GM19467 (cell line): Measurements from ENCODE around the gene CXCR5.
"Not testable (repeated sequence)": the region's sequence is repeated elsewhere in the genome, so short reads cannot be mapped to it uniquely, and the experiment has no call there.

Experiments
- ATAC-seq: cut with Tn5 transposase; IDR thresholded peaks from one replicate; pipeline ENCODE4 v1.9.1; 2021; ENCODE audit warnings: mild to moderate bottlenecking, moderate library complexity; ENCODE audit not compliant: unreplicated experiment

The CXCR5 gene, protein sequence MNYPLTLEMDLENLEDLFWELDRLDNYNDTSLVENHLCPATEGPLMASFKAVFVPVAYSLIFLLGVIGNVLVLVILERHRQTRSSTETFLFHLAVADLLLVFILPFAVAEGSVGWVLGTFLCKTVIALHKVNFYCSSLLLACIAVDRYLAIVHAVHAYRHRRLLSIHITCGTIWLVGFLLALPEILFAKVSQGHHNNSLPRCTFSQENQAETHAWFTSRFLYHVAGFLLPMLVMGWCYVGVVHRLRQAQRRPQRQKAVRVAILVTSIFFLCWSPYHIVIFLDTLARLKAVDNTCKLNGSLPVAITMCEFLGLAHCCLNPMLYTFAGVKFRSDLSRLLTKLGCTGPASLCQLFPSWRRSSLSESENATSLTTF

DNA sequence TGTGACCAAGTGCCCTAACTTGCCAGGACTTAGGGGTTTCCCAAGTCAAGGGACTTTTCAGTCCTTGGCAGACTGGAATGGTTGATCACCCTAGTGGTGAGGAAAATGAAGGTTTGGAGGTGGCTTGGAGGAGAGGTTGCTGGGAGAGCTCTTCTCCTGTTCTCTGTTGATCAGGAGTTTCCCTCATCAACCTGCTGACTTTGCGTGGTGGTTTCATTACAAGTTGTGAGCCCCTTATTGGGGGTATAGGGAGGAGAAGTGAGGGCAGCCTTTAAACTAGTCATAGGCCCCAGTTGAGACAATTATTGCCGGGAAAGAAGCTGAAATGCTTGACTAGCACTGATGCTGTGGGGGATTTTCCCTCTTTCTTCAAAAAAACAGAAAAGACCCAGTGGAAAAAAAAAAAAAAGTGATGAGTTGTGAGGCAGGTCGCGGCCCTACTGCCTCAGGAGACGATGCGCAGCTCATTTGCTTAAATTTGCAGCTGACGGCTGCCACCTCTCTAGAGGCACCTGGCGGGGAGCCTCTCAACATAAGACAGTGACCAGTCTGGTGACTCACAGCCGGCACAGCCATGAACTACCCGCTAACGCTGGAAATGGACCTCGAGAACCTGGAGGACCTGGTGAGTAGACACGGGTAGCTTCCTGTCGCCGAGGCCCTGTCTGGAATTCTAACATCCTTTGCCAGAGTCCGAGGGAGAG is at the start of gene CXCR5:
Gene CXCR5 (plus strand): TSS at position 525 of the 704 bp plus-strand sequence. CDS start 50 bp downstream, at position 575.
- ATAC-seq = no peak

DNA sequence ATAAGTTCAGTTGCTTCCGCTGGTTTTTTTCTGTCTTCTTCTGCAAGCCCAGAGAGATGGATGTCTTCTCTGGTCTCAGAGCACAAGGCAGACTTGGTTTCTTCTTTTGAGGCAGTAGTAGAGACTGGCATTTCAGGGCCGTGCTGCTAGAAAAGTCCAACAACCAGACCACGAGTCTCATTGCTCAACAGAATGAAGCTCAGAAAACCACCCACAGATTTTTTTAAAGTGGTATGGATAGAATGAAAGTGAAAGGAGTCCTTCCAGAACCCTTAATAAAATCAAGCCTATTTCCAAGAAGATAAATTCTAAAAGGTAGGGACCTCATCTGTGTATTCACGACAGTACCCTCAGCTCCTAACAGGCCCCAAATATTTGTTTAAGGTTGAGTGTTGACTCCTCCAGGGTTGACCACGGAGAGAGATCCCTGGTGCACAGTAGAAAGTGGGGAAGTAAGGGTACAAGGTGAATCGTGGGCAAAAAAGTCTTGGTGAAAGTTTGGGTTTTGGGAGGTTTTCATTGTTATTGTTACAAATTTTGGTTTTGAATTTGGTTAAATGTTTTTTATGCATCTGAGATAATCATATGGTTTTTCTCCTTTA is 49.2 kb upstream of the CXCR5 start:
- no peak for ATAC-seq

DNA sequence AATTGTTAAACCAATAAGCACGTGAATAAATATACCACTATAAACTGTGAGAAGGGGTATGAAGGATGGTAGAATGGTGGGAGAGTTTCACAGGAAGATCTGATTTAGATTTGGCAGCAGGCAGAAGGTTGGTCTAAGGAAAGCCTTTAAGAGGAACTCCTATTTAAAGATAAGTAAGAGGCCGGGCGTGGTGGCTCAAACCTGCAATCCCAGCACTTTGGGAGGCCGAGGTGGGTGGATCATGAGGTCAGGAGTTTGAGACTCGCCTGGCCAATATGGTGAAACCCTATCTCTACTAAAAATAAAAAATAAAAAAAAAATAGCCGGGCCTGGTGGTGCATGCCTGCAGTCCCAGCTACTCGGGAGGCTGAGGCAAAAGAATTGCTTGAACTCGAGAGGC is 45.8 kb upstream of the CXCR5 start:
- no peak for ATAC-seq

DNA sequence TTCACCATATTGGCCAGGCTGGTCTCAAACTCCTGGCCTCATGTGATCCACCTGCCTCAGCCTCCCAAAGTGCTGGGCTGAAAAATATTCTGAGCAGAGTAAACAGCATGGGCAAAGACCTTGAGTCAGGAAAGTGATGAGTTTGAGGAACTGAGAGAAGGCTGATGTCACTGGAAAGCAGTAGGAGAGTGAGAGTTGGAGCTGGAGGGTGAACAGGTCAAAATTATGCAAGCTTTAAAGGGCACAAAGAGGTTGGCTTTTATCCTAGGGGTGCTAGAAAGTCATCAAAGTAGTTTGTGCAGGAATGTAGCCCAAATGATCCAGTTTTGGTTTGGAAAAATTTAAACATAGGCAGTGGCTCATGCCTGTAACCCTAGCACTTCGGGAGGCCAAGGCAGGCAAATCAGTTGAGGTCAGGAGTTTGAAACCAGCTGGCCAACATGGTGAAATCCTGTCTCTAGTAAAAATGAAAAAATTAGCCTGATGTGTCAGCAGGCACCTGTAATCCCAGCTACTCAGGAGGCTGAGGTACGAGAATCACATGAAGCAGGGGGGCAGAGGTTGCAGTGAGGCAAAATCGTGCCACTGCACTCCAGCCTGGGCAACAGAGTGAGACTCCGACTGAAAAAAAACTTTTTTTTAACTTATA is 44.7 kb upstream of the CXCR5 start:
- ATAC-seq = peak; percentile 62

DNA sequence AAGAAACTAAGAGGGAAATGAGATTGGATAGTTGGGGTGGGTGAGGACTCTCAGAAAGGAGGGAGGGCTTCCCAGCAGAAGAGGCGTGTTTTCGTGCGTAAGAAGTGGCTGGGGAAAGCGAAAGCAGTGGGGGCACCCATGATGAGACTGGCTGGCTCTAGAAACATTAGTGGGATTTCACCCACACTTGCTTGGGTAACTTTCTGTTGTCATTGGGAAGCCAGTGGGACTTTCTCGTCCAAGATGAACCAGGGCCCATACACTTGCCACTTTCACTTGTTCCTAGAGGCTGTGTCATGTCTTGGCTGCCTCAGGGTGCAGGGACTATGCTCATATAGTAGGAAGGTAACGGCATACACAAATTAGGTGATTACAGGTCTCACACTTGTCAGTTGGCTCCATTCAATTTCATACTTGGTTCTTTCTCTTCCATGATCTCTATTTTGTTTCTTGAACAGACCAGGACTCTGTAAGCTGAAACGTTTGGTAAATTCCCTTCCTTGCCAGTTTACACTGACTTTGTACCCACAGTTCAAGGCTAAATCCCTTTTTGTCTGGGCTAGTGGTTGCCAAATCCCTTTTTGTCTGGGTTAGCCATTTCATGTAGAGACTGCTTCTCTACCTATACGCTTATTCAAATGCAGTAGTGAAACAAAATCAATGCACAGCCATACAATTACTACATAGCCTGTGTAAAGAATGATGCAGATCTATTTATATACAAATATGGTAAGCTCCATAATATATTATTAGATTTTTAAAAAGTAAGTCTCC is 42.0 kb upstream of the CXCR5 start:
- peak; percentile 35 for ATAC-seq

DNA sequence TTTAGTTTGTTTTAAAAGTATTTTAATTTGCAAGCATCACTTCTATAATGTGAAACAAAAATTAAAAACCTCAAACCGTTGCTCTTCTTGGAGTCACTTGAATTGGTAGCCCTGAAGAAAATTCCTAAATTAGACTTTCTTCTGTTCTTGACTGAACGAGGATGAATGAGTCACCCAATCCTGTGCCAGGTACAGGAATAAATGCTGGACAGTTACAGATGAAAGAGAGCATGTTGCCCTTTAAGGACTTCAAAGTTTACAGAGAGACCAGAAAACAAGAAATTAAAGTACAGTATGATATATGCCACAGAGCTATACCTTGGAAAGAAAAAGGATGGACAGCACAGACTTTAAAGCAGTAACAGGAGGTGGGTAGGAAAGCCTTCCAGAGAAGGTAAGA is 41.3 kb upstream of the CXCR5 start:
- no peak for ATAC-seq

DNA sequence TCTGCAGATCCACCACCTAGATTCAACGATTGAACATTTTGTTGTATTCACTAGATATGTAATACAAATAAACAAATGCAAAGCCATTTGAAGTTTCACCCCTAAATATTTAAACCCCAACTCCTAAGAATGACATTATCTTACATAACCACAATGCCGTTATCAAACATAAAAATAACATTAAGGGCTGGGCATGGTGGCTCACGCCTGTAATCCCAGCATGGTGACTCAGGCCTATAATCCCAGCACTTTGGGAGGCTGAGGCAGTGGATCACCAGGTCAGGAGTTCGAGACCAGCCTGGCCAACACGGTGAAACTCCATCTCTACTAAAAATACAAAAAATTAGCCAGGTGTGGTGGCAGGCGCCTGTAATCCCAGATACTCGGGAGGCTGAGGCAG is 40.8 kb upstream of the CXCR5 start:
- not testable (repeated sequence) for ATAC-seq

DNA sequence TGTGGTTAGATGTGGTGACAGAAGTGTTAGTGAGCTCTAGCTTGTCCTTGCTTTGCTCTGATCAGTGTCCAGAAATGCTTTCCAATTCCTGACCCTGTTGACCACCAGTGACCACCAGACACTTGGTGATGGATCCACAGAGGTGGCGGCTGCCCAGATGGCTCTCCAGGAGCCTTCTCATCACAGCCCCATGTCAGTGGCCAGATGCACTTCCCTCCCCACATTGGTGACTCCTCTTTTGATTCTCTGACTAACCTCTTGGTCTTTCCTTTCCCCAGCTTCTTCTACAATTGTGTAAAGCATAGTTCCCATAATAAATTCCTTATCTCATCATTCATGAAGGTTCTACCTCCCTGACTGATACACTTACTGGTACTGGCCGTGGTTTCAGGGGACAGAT is 40.1 kb upstream of the CXCR5 start:
- no peak for ATAC-seq

DNA sequence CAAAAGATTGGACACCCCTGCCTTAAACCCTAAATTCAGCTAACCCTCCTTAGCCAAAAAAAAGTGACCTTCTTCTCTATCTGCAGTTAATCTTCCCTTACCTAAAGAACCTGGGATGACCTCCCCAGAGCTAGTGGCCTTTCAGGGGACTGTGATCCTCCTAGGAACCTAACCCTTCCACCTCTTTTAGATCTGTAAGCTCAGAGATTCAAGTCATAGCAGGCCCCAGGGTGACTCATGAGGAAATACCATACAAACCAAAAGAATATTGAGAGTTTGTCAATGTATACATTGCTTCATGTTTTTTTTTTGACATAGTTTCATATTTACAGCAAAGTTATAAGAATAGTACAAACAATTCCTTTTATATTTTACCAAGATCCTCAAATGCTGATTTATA is 38.3 kb upstream of the CXCR5 start:
- no peak for ATAC-seq

DNA sequence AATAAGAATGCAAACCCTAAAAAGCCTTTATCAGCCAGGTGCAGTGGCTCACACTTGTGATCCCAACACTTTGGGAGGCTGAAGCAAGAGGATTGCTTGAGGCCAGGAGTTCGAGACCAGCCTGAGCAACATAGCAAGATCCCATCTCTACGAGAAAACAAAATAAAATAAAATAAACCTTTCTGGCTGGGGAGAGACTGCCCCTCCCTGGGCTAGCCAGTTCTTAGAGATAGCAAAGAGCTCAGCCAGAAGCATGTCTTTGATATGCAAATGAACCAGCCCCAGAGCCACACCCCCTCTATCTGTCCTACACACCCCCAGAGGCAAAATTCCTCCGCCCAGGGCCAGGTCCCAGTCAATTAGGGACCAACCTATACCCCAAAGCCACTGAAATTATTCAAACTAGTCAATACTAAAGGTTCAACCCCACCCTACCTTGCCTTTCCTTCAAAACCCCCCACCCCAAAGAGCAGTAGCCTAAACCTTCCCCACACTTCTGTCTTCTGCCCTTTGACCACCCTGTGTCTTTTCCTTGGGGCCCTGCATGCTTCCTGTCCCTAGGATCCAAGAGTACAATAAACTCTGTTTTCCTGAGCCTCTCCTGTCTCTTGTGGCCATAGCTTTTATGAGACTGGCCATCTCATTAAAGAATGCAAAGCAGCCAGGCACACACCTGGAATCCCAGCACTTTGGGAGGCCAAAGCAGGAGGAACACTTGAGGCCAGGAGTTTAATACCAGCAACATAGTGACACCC is 37.3 kb upstream of the CXCR5 start:
- ATAC-seq = no peak

DNA sequence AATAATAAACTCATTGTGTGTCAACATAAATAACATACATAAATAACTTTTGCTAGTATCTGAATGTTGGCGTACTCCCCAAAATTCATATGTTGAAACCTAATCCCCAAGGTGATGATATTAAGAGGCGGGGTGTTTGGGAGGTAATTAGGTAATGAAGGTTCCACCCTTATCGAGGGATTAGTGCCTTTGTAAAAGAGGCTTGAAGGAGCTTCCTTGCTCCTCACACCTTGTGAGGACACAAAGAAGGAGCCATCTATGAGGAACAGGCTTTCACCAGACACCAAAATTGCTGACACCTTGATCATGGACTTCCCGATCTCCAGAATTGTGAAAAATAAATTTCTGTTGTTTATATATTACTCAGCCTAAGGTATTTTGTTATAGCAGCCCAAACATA is 33.9 kb upstream of the CXCR5 start:
- no peak for ATAC-seq

DNA sequence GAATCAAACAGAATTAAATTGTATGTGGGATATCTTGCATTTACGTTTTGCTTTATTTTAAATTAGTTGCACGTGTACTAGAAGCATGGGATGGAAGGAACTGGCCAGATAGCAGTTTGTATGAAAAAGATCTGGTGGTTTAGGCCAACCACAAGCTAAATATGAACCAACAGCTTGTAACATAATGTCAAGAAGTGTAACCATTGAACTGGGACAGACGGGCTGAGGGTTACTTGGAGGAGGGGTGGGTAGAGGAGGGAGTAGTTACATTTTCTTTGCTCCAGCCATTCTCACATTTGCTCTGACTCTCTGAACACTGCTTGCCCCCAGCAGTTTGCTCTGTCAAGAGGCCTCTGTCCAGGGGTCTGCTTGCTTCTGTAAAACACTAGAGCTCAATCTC is 31.7 kb upstream of the CXCR5 start:
- peak; percentile 48 for ATAC-seq

DNA sequence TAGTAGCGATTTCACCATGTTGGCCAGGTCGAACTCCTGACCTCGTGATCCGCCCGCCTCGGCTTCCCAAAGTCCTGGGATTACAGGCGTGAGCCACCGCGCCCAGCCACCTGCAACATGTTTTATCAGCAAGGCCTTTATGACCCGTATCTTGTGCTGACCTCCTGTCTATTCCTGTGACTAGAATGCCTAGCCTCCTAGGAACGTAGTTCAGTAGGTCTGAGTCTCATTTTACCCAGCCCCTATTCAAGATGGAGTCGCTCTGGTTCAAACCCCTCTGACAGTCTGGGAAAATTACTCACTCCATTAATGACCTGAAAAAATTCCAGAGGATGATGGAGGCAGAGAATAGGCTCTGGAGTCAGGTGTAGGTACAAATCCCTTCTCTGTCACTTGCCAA is 30.0 kb upstream of the CXCR5 start:
- no peak for ATAC-seq

DNA sequence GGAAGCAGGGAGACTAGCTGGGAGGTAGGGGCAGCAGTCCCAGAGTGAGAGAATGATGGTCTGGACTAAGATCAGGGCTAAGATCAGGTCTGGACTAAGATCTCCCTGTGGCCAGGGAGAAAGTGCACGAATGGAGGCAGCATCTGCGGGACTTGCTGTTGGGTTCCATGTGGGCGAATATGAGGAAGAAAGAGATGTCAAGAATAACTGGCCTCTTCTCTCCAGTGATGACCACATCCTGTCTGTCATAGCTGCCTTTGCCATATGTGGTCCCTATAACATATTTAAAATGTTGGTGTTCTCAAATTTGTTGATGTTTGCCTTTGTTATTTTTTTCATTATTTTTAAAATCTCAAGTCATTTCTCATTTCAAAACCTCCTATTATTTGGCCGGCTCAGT is 27.4 kb upstream of the CXCR5 start:
- ATAC-seq = no peak

DNA sequence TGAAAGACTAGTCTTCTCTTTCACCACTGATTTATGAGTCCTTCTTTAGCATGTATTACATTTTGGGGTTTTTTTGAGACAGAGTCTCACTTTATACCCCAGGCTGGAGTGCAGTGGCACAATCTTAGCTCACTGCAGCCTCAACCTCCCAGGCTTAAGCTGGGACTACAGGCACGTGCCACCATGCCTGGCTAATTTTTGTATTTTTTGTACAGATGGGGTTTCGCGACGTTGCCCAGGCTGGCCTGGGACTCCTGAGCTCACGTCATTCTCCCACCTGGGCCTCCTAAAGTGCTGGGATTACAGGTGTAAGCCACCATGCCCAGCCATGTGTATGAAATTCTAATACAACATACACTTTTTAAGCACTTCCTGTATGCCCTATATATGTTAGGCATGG is 26.3 kb upstream of the CXCR5 start:
- ATAC-seq = no peak

DNA sequence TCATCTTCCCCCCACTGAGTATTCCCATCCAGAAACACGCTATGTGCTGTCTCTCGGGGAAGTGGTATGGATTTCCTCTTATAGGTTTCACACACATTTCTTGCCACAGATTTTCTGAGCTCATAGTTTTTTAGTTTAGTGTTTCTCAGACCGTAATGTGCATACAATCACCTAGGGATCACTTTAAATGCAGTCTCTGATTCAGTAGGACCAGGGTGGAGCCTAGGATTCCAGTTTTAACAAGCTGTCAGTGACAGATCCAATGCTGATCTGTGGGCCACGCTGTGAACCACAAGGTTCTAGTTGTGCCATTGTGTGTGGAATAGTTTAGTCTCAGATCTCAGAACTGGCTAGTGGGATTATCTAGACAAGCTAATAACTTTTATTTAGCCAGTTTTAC is 23.7 kb upstream of the CXCR5 start:
- no peak for ATAC-seq

DNA sequence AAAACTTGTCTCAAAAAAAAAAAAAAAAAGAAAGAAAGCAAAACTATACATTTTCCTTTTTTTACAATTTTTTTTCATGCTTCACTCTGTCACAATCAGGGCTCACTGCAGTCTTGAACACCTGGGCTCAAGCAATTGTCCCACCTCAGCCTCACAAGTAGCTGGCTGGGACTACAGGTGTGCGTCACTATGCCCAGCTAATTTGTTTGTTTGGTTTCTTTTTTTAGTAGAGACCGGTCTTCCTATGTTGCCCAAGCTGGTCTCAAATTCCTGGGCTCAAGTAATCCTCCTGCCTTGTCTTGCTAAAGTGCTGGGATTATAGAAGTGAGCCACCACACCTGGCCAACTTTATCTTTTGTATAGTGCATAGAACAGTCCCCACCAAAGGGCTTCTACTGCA is 15.0 kb upstream of the CXCR5 start:
- ATAC-seq = no peak

DNA sequence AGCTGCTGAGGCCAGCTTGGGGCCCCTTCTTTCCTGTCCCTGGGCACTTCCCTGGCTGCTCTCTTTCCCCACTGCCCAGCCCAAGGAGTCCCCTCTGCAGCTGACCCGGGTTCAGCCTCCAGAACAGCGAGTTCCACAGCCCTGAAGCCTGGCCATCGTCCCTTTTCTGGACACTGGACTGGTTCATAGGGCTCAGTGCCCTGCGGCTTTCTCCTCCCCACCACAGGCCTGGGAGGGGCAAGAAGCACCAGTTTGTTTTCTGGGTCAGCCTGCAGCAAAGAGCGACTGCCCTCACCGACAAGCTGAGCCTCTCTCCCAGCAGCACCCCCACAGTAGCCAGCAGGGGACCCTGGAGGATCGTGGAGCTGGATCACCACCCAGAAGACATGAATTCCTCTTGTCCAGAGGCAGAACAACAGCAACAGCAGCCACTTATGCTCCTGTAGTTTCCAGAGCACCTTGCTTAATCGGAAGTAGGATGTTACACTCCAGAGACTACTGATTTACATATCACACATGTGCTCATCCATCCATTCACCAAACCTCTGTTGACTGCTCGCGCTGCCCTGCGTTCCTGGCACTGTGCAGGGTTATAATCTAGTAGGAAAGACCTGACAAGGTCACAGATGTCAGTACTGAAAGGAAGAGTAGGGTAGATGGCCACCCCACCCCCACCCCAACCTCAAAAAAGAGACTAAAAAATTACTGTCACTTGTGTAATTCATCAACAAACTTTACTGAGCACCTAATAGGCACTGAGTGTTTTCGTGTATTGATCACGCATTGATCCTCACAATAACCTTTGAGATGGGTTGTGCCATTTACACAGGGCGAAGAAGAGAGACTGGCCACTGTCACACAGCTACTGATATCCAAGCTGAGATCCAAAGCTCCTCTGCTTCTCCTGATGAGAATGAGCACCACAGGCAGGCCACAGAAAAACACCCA is 13.0 kb upstream of the CXCR5 start:
- ATAC-seq = no peak

DNA sequence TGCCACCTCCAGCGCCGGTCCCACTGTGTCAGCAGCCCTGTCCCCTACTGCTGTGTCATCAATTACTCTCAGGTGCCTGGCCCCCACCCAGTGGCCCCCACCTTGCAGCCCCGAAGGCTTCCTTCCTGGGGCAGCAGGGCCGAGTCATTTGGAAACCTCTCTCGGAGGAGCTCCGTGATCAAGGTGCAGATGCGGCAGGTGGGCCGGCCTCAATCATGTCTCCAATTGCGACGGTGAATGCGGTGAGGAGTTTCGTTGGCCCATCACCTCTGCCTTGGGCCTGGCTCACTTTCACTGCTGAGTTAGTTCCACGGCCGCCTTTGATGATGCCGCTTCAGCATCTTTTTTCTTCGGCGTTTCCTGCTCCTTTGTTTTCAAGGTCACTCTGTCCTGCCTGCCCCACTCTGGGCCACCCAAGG is 11.3 kb upstream of the CXCR5 start:
- ATAC-seq = peak; percentile 36
